Measurements from ENCODE around the gene KRTAP10-1.

- TF ChIP-seq CTCF (IDR thresholded peaks at IDR 0.05): no peak
- no peak for TF ChIP-seq EP300 (IDR thresholded peaks at IDR 0.05)
These were observed 7.8 kb upstream of the KRTAP10-1 start for GRCh38 chr21:44547656-44548331.

Data from ovary (tissue), 3 donors.